ENCODE results near the gene MAMDC2.
A peak's percentile ranks its signal among the peaks of the same experiment; 100 is the strongest.

The MAMDC2 gene

DNA sequence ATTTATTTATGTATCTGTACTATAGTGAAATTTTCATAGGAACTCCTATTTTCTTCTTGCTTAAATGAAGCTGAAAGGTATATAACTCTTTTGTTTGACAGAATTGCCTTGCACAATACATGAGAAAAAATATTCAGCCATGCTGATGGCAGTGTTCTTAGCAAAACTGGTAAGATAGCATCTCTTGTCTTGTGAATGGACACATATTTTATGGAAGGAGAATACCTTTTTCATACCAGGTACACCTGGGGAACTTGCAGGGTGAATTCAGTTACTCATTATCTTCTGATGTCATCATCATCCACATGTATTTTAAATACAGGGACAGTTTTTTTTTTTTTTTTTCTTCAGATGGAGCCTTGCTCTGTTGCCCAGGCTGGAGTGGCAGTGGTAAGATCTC is 49.4 kb downstream of the MAMDC2 start:
- DNase-seq, result no peak
- Histone ChIP-seq H3K4me3 (ENCODE audit: low read length) (no peak overlapping the region), H3K27me3 (ENCODE audit: insufficient read depth, low read length, poor library complexity) (no peaks in the 10 kb centered on the region), H3K56ac (ENCODE audit: low read length) (no peak overlapping the region), H2BK120ac (ENCODE audit: low read depth, low read length) (no peak overlapping the region), H3K79me2 (ENCODE audit: control insufficient read depth, insufficient read depth, low read length) (no peaks in the 10 kb centered on the region), H3K18ac (ENCODE audit: low read length) (no peak overlapping the region), H3K4me2 (ENCODE audit: low read length) (no peak overlapping the region), H2AK5ac (ENCODE audit: low read length) (no peak overlapping the region), H2BK15ac (replicated peaks; ENCODE audit: low read depth) (no peak overlapping the region), H3K27ac (ENCODE audit: low read depth, low read length) (no peak overlapping the region), H3K36me3 (ENCODE audit: control insufficient read depth, insufficient read depth, low read length) (no peaks in the 10 kb centered on the region), H2BK5ac (ENCODE audit: low read length) (no peak overlapping the region), H3K23ac (ENCODE audit: low read length) (no peak overlapping the region), H3K79me1 (ENCODE audit: low read length) (no peaks in the 10 kb centered on the region), H3K4me1 (ENCODE audit: control insufficient read depth, low read depth, low read length) (no peaks in the 10 kb centered on the region), H3K4ac (ENCODE audit: low read depth, low read length) (no peak overlapping the region), H4K8ac (ENCODE audit: low read depth, low read length) (no peak overlapping the region), H3K9ac (ENCODE audit: low read length) (no peak overlapping the region), H4K5ac (ENCODE audit: low read length) (no peak overlapping the region)

DNA sequence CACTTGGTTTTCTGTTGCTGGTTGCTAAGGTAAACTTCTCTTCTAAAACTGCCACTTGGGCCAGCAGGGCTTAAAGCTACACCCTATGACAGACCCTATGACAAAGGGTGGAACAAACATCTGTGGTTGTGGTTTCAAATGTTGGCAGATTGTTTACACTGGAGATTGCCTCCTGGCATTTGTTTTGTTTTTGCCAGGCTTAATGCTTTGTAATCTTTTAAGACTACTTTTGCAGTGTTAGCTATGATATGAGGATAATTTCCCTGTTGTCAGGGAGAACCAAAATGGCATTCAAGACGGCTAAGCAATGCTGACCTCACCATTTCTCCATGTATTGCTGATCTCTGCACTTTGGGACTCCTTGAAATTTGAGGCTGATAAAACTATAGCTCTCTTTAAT is 50.3 kb downstream of the MAMDC2 start:
- Histone ChIP-seq H3K4me2 (ENCODE audit: low read length) (no peak overlapping the region), H3K4me3 (ENCODE audit: low read length) (no peak overlapping the region), H3K79me1 (ENCODE audit: low read length) (no peaks in the 10 kb centered on the region), H4K8ac (ENCODE audit: low read depth, low read length) (no peak overlapping the region), H3K27me3 (ENCODE audit: insufficient read depth, low read length, poor library complexity) (no peaks in the 10 kb centered on the region), H3K56ac (ENCODE audit: low read length) (no peak overlapping the region), H3K4me1 (ENCODE audit: control insufficient read depth, low read depth, low read length) (no peaks in the 10 kb centered on the region), H4K5ac (ENCODE audit: low read length) (no peak overlapping the region), H2AK5ac (ENCODE audit: low read length) (no peak overlapping the region), H3K23ac (ENCODE audit: low read length) (no peak overlapping the region), H3K18ac (ENCODE audit: low read length) (no peak overlapping the region), H3K36me3 (ENCODE audit: control insufficient read depth, insufficient read depth, low read length) (no peaks in the 10 kb centered on the region), H2BK15ac (replicated peaks; ENCODE audit: low read depth) (no peak overlapping the region), H3K27ac (ENCODE audit: low read depth, low read length) (no peak overlapping the region), H2BK120ac (ENCODE audit: low read depth, low read length) (no peak overlapping the region), H3K9ac (ENCODE audit: low read length) (no peak overlapping the region), H3K79me2 (ENCODE audit: control insufficient read depth, insufficient read depth, low read length) (no peaks in the 10 kb centered on the region), H2BK5ac (ENCODE audit: low read length) (no peak overlapping the region), H3K4ac (ENCODE audit: low read depth, low read length) (no peak overlapping the region)
- no CpG with 5 or more reads among the region's 1 CpG for WGBS (ENCODE audit: extremely low coverage, insufficient coverage, low lambda C conversion rate)
- DNase-seq, result no peak

DNA sequence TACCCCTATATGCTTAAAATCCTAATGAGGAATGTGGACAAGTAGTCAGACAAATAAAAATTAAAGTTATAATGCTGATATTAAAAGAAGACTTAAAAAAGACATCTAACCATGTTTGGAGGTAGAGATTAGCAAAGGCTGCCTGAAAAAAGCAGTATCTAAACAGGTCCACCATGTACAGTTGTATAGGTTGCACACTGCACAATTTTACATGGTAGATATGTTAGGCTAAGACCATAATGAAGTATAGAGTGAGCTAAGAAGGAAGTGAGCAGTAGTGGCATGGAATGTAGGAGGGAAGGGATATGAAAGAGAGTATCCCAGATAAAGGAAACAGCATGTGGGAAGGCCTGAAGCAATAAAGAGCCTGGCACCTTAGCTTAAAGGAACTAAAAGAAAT is 51.1 kb downstream of the MAMDC2 start:
- H3K36me3 ChIP-seq (ENCODE audit: control insufficient read depth, insufficient read depth, low read length), result no peaks in the 10 kb centered on the region
- H3K18ac ChIP-seq (ENCODE audit: low read length), result no peak overlapping the region
- H3K79me1 ChIP-seq (ENCODE audit: low read length), result no peaks in the 10 kb centered on the region
- no peak overlapping the region for H3K27ac ChIP-seq (ENCODE audit: low read depth, low read length)
- no peak for DNase-seq
- no peak overlapping the region for H3K4me3 ChIP-seq (ENCODE audit: low read length)
- no peak overlapping the region for H3K4me2 ChIP-seq (ENCODE audit: low read length)
- no peak overlapping the region for H3K23ac ChIP-seq (ENCODE audit: low read length)
- H2BK5ac ChIP-seq (ENCODE audit: low read length), result no peak overlapping the region
- H3K27me3 ChIP-seq (ENCODE audit: insufficient read depth, low read length, poor library complexity), result no peaks in the 10 kb centered on the region
- no peak overlapping the region for H3K56ac ChIP-seq (ENCODE audit: low read length)
- H2BK120ac ChIP-seq (ENCODE audit: low read depth, low read length), result no peak overlapping the region
- no peaks in the 10 kb centered on the region for H3K79me2 ChIP-seq (ENCODE audit: control insufficient read depth, insufficient read depth, low read length)
- H2BK15ac ChIP-seq (replicated peaks; ENCODE audit: low read depth), result no peak overlapping the region
- H3K4me1 ChIP-seq (ENCODE audit: control insufficient read depth, low read depth, low read length), result no peaks in the 10 kb centered on the region
- H4K8ac ChIP-seq (ENCODE audit: low read depth, low read length), result no peak overlapping the region
- H4K5ac ChIP-seq (ENCODE audit: low read length), result no peak overlapping the region
- H3K4ac ChIP-seq (ENCODE audit: low read depth, low read length), result no peak overlapping the region
- H2AK5ac ChIP-seq (ENCODE audit: low read length), result no peak overlapping the region
- H3K9ac ChIP-seq (ENCODE audit: low read length), result no peak overlapping the region

DNA sequence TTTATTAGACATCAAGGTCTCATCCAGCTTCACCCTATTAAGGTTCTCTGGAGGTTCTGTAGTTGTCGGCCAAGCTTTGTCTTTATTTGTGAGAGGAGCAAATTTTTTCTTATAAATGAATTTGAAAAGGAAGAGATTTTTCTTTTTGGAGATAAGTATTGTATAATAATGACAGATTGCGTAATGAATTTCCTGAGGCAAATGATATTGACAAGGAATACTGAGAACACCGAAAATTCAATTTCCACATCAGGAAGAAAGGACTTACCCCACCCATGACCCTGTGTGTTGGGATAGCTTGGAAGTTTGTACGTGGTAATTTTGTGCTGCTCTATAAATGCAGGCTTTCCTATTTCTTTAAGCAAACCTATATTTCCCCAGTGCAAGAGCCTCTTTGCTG is 53.5 kb downstream of the MAMDC2 start:
- H3K4me2 ChIP-seq (ENCODE audit: low read length), result no peak overlapping the region
- no peak overlapping the region for H3K4ac ChIP-seq (ENCODE audit: low read depth, low read length)
- no peaks in the 10 kb centered on the region for H3K79me1 ChIP-seq (ENCODE audit: low read length)
- no peak for DNase-seq
- no peaks in the 10 kb centered on the region for H3K4me1 ChIP-seq (ENCODE audit: control insufficient read depth, low read depth, low read length)
- H3K56ac ChIP-seq (ENCODE audit: low read length), result no peak overlapping the region
- WGBS (ENCODE audit: extremely low coverage, insufficient coverage, low lambda C conversion rate), result no CpG with 5 or more reads among the region's 4 CpGs
- H3K27me3 ChIP-seq (ENCODE audit: insufficient read depth, low read length, poor library complexity), result no peaks in the 10 kb centered on the region
- no peak overlapping the region for H2AK5ac ChIP-seq (ENCODE audit: low read length)
- no peak overlapping the region for H3K9ac ChIP-seq (ENCODE audit: low read length)
- no peak overlapping the region for H3K27ac ChIP-seq (ENCODE audit: low read depth, low read length)
- H4K5ac ChIP-seq (ENCODE audit: low read length), result no peak overlapping the region
- no peak overlapping the region for H2BK5ac ChIP-seq (ENCODE audit: low read length)
- no peak overlapping the region for H3K18ac ChIP-seq (ENCODE audit: low read length)
- no peak overlapping the region for H3K23ac ChIP-seq (ENCODE audit: low read length)
- H3K36me3 ChIP-seq (ENCODE audit: control insufficient read depth, insufficient read depth, low read length), result no peaks in the 10 kb centered on the region
- H2BK15ac ChIP-seq (replicated peaks; ENCODE audit: low read depth), result no peak overlapping the region
- H2BK120ac ChIP-seq (ENCODE audit: low read depth, low read length), result no peak overlapping the region
- H3K4me3 ChIP-seq (ENCODE audit: low read length), result no peak overlapping the region
- H4K8ac ChIP-seq (ENCODE audit: low read depth, low read length), result no peak overlapping the region
- no peaks in the 10 kb centered on the region for H3K79me2 ChIP-seq (ENCODE audit: control insufficient read depth, insufficient read depth, low read length)

DNA sequence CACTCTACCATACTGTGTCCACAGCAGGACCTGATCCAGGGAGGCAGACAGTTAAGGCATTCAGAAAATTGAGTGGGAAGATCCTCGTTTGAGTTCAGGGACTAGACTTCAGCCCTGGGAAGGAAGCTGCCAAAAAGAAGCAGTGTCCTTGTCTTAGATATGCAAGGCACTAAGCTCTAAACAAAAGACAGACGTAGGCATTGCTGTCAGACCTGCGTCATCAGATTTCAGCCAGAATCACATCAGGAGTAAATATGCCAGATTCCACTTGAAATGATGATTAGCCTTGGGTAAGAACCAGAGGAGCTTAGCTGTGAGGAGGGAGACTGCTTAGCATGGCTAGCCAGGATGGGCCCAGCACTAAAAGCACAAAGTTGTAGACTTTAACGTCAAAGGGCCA is 56.7 kb downstream of the MAMDC2 start:
- Histone ChIP-seq H4K8ac (ENCODE audit: low read depth, low read length) (no peak overlapping the region), H2BK15ac (replicated peaks; ENCODE audit: low read depth) (no peak overlapping the region), H3K9ac (ENCODE audit: low read length) (no peak overlapping the region), H3K27me3 (ENCODE audit: insufficient read depth, low read length, poor library complexity) (no peaks in the 10 kb centered on the region), H2BK120ac (ENCODE audit: low read depth, low read length) (no peak overlapping the region), H3K79me1 (ENCODE audit: low read length) (no peaks in the 10 kb centered on the region), H3K4me3 (ENCODE audit: low read length) (no peak overlapping the region), H3K79me2 (ENCODE audit: control insufficient read depth, insufficient read depth, low read length) (no peaks in the 10 kb centered on the region), H3K27ac (ENCODE audit: low read depth, low read length) (no peak overlapping the region), H4K5ac (ENCODE audit: low read length) (no peak overlapping the region), H3K4me2 (ENCODE audit: low read length) (no peak overlapping the region), H3K18ac (ENCODE audit: low read length) (no peak overlapping the region), H3K36me3 (ENCODE audit: control insufficient read depth, insufficient read depth, low read length) (no peaks in the 10 kb centered on the region), H3K4ac (ENCODE audit: low read depth, low read length) (no peak overlapping the region), H2BK5ac (ENCODE audit: low read length) (no peak overlapping the region), H3K23ac (ENCODE audit: low read length) (peak overlapping the region; percentile 57), H3K56ac (ENCODE audit: low read length) (no peak overlapping the region), H2AK5ac (ENCODE audit: low read length) (no peak overlapping the region), H3K4me1 (ENCODE audit: control insufficient read depth, low read depth, low read length) (no peaks in the 10 kb centered on the region)
- no peak for DNase-seq
- WGBS (ENCODE audit: extremely low coverage, insufficient coverage, low lambda C conversion rate), result no CpG with 5 or more reads among the region's 4 CpGs

DNA sequence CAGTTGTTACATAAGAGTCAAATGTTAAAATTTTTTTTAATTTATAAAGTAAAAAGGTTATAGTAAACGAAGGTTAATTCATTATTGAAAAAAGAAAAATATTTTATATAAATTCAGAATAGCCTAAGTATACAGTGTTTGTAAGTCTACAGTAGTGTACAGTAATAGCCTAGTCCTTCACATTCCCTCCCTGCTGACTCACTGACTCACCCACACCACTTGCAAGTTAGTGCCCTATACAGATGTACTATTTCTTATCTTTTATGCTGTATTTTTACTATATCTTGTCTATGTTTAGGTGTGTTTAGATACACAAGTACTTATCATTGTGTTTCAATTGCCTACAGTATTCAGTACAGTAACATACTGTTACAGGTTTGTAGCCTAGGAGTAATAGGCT is 57.6 kb downstream of the MAMDC2 start:
- Histone ChIP-seq H3K9ac (ENCODE audit: low read length) (no peak overlapping the region), H2BK120ac (ENCODE audit: low read depth, low read length) (no peak overlapping the region), H3K4ac (ENCODE audit: low read depth, low read length) (no peak overlapping the region), H3K4me3 (ENCODE audit: low read length) (no peak overlapping the region), H3K79me1 (ENCODE audit: low read length) (no peaks in the 10 kb centered on the region), H2AK5ac (ENCODE audit: low read length) (no peak overlapping the region), H2BK5ac (ENCODE audit: low read length) (no peak overlapping the region), H3K36me3 (ENCODE audit: control insufficient read depth, insufficient read depth, low read length) (no peaks in the 10 kb centered on the region), H4K8ac (ENCODE audit: low read depth, low read length) (no peak overlapping the region), H4K5ac (ENCODE audit: low read length) (no peak overlapping the region), H2BK15ac (replicated peaks; ENCODE audit: low read depth) (no peak overlapping the region), H3K4me1 (ENCODE audit: control insufficient read depth, low read depth, low read length) (no peaks in the 10 kb centered on the region), H3K27me3 (ENCODE audit: insufficient read depth, low read length, poor library complexity) (no peaks in the 10 kb centered on the region), H3K27ac (ENCODE audit: low read depth, low read length) (no peak overlapping the region), H3K4me2 (ENCODE audit: low read length) (no peak overlapping the region), H3K56ac (ENCODE audit: low read length) (no peak overlapping the region), H3K79me2 (ENCODE audit: control insufficient read depth, insufficient read depth, low read length) (no peaks in the 10 kb centered on the region), H3K18ac (ENCODE audit: low read length) (no peak overlapping the region), H3K23ac (ENCODE audit: low read length) (no peak overlapping the region)
- no peak for DNase-seq
- WGBS (ENCODE audit: extremely low coverage, insufficient coverage, low lambda C conversion rate), result 100% methylated on average over 1 of the region's 1 CpG
